ENCODE measurements around the gene SNAP47.

SNAP47 gene

GRCh38 chr1:227742738-227743715 is 7.8 kb downstream of the SNAP47 start:
- H3K4me1 ChIP-seq (ENCODE audit: insufficient read depth, low read length): no peaks in the 10 kb centered on the region
- WGBS: 94% methylated on average over 18 of the region's 18 CpGs

GRCh38 chr1:227744668-227745067 is 9.4 kb downstream of the SNAP47 start:
- Histone ChIP-seq H3K9ac (ENCODE audit: low read depth, low read length) (no peak overlapping the region), H3K4me1 (ENCODE audit: insufficient read depth, low read length) (no peaks in the 10 kb centered on the region), H3K27me3 (ENCODE audit: insufficient read depth, low read length) (no peaks in the 10 kb centered on the region), H3K4me3 (ENCODE audit: low read length) (no peak overlapping the region), H3K9me3 (ENCODE audit: insufficient read depth, low read depth, low read length) (no peaks in the 10 kb centered on the region), H3K27ac (ENCODE audit: low read depth, low read length) (no peak overlapping the region), H3K36me3 (ENCODE audit: insufficient read depth, low read length) (peaks cover 25% of the 10 kb centered on the region)
- 91% methylated on average over 8 of the region's 8 CpGs for WGBS

More at GRCh38 chr1:227742738-227743715, 7.8 kb downstream of the SNAP47 start:
- Histone ChIP-seq H3K27me3 (ENCODE audit: insufficient read depth, low read length) (no peaks in the 10 kb centered on the region), H3K27ac (ENCODE audit: low read depth, low read length) (no peak overlapping the region), H3K9ac (ENCODE audit: low read depth, low read length) (no peak overlapping the region), H3K4me3 (ENCODE audit: low read length) (no peak overlapping the region), H3K36me3 (ENCODE audit: insufficient read depth, low read length) (peaks cover 12% of the 10 kb centered on the region), H3K9me3 (ENCODE audit: insufficient read depth, low read depth, low read length) (no peaks in the 10 kb centered on the region)

- peaks cover 28% of the 10 kb centered on the region for H3K36me3 ChIP-seq (ENCODE audit: insufficient read depth, low read length)
- no peaks in the 10 kb centered on the region for H3K4me1 ChIP-seq (ENCODE audit: insufficient read depth, low read length)
- no peak overlapping the region for H3K9ac ChIP-seq (ENCODE audit: low read depth, low read length)
- H3K9me3 ChIP-seq (ENCODE audit: insufficient read depth, low read depth, low read length): no peaks in the 10 kb centered on the region
- H3K4me3 ChIP-seq (ENCODE audit: low read length): no peak overlapping the region
- WGBS: 95% methylated on average over 12 of the region's 12 CpGs
- H3K27me3 ChIP-seq (ENCODE audit: insufficient read depth, low read length): no peaks in the 10 kb centered on the region
- no peak overlapping the region for H3K27ac ChIP-seq (ENCODE audit: low read depth, low read length)
Measured at GRCh38 chr1:227745568-227746265, 10.5 kb downstream of the SNAP47 start.

GRCh38 chr1:227746676-227747075 is 11.4 kb downstream of the SNAP47 start:
- Histone ChIP-seq H3K4me1 (ENCODE audit: insufficient read depth, low read length) (no peaks in the 10 kb centered on the region), H3K9ac (ENCODE audit: low read depth, low read length) (no peak overlapping the region), H3K27me3 (ENCODE audit: insufficient read depth, low read length) (no peaks in the 10 kb centered on the region), H3K4me3 (ENCODE audit: low read length) (no peak overlapping the region), H3K9me3 (ENCODE audit: insufficient read depth, low read depth, low read length) (no peaks in the 10 kb centered on the region), H3K36me3 (ENCODE audit: insufficient read depth, low read length) (peaks cover 32% of the 10 kb centered on the region), H3K27ac (ENCODE audit: low read depth, low read length) (no peak overlapping the region)
- 90% methylated on average over 6 of the region's 6 CpGs for WGBS

DNA sequence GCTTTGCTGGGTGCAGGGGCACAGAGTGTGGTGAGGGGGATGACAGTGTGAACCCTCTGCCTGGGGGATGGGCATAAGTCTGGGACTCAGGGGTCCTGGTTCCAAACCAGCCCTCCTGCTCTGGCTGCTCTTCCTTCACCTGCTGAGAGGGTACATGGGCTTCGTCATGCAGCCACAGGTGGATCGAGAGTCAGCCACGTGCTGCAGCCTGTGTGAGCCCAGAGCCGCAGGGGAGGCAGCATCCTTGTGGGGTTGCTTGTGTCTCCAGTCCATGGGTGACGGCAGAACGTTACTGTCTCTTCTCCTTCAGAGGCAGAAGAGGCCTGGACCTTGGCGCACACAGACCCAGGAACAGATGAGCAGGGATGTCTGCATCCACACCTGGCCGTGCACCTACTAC is 12.1 kb downstream of the SNAP47 start:
- Histone ChIP-seq H3K9ac (ENCODE audit: low read depth, low read length) (no peak overlapping the region), H3K9me3 (ENCODE audit: insufficient read depth, low read depth, low read length) (no peaks in the 10 kb centered on the region), H3K27me3 (ENCODE audit: insufficient read depth, low read length) (no peaks in the 10 kb centered on the region), H3K4me1 (ENCODE audit: insufficient read depth, low read length) (no peaks in the 10 kb centered on the region), H3K27ac (ENCODE audit: low read depth, low read length) (no peak overlapping the region), H3K36me3 (ENCODE audit: insufficient read depth, low read length) (peaks cover 32% of the 10 kb centered on the region), H3K4me3 (ENCODE audit: low read length) (no peak overlapping the region)
- WGBS: 85% methylated on average over 8 of the region's 8 CpGs

DNA sequence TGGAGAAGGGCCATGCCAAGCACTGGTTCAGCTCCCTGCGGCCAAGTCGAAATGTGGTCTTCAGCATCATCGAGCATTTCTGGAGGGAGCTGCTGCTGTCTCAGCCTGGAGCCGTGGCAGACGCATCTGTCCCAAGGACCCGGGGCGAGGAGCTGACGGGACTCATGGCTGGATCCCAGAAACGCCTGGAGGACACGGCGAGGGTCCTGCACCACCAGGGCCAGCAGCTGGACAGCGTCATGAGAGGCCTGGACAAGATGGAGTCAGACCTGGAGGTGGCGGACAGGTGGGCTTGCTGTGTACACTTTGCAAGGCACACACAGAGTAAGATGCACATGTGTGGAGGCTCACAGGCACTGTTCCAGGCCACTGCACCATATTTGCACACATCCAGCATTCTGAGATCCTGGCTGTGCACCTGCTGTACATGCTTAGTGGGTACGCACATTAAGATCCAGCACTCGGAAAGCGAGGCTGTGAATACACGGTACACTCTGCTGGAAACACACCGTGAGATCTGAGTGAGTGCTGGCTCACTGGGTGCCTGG is 12.8 kb downstream of the SNAP47 start:
- Histone ChIP-seq H3K9ac (ENCODE audit: low read depth, low read length) (no peak overlapping the region), H3K27me3 (ENCODE audit: insufficient read depth, low read length) (no peaks in the 10 kb centered on the region), H3K27ac (ENCODE audit: low read depth, low read length) (no peak overlapping the region), H3K4me1 (ENCODE audit: insufficient read depth, low read length) (no peaks in the 10 kb centered on the region), H3K4me3 (ENCODE audit: low read length) (no peak overlapping the region), H3K9me3 (ENCODE audit: insufficient read depth, low read depth, low read length) (no peaks in the 10 kb centered on the region), H3K36me3 (ENCODE audit: insufficient read depth, low read length) (peaks cover 37% of the 10 kb centered on the region)
- 93% methylated on average over 18 of the region's 18 CpGs for WGBS

DNA sequence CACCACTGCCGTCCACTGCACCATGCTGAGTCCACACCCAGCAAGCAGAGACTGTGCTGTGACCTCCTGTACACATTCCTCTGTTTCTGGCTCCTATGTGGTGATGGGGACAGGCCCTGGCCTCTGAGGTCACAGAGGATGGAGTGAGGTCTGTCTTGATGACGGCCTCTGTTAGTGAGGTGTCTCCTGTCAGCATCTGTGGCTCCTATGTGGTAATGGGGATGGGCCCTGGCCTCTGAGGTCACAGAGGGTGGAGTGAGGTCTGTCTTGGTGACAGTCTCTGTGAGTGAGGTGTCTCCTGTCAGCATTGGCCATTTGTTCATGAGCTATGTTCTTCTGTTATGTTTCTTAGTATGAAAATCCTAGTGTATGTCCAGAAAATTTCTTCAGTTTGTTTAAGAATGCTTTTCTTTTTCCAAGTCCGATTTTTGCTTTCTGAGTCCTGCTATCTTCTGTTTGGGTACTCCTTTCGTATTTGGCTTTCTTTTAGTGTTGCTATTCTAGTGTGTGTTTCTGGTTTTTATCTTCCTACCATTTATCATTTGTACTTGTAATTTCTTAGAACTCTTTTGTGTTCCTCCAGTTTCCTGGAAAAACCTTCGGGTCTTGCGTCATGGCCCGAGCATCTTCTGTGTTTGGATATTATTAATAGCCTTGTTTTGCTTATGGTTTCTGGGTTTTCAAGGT is 13.4 kb downstream of the SNAP47 start:
- 97% methylated on average over 6 of the region's 7 CpGs for WGBS
- Histone ChIP-seq H3K27ac (ENCODE audit: low read depth, low read length) (no peak overlapping the region), H3K4me3 (ENCODE audit: low read length) (no peak overlapping the region), H3K9me3 (ENCODE audit: insufficient read depth, low read depth, low read length) (no peaks in the 10 kb centered on the region), H3K36me3 (ENCODE audit: insufficient read depth, low read length) (peaks cover 40% of the 10 kb centered on the region), H3K9ac (ENCODE audit: low read depth, low read length) (no peak overlapping the region), H3K4me1 (ENCODE audit: insufficient read depth, low read length) (no peaks in the 10 kb centered on the region), H3K27me3 (ENCODE audit: insufficient read depth, low read length) (no peaks in the 10 kb centered on the region)

DNA sequence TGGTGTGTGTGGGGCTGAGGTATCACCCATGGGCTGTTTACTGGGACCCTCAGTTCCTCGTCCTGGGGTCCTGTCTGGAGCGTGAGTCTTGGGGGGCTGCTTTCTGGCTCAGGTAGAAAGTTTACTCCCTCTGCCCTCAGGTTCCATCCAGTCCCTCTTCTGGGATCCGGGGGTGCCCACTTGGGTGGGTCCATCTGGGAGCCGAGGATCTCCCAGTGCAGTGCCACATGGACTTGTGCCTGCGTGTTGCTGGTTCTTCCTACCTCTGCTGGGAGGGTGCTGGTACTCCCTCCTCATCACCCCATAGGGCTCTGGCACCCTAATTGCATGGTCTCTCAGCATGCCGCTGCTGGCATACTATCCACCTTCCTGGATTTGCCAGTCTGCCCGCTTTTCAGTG is 14.0 kb downstream of the SNAP47 start:
- 97% methylated on average over 7 of the region's 7 CpGs for whole genome bisulfite sequencing
- no peaks in the 10 kb centered on the region for H3K9me3 ChIP-seq (ENCODE audit: insufficient read depth, low read depth, low read length)
- H3K9ac ChIP-seq (ENCODE audit: low read depth, low read length): no peak overlapping the region
- H3K27ac ChIP-seq (ENCODE audit: low read depth, low read length): no peak overlapping the region
- H3K27me3 ChIP-seq (ENCODE audit: insufficient read depth, low read length): no peaks in the 10 kb centered on the region
- peaks cover 43% of the 10 kb centered on the region for H3K36me3 ChIP-seq (ENCODE audit: insufficient read depth, low read length)
- no peak overlapping the region for H3K4me3 ChIP-seq (ENCODE audit: low read length)
- no peaks in the 10 kb centered on the region for H3K4me1 ChIP-seq (ENCODE audit: insufficient read depth, low read length)

DNA sequence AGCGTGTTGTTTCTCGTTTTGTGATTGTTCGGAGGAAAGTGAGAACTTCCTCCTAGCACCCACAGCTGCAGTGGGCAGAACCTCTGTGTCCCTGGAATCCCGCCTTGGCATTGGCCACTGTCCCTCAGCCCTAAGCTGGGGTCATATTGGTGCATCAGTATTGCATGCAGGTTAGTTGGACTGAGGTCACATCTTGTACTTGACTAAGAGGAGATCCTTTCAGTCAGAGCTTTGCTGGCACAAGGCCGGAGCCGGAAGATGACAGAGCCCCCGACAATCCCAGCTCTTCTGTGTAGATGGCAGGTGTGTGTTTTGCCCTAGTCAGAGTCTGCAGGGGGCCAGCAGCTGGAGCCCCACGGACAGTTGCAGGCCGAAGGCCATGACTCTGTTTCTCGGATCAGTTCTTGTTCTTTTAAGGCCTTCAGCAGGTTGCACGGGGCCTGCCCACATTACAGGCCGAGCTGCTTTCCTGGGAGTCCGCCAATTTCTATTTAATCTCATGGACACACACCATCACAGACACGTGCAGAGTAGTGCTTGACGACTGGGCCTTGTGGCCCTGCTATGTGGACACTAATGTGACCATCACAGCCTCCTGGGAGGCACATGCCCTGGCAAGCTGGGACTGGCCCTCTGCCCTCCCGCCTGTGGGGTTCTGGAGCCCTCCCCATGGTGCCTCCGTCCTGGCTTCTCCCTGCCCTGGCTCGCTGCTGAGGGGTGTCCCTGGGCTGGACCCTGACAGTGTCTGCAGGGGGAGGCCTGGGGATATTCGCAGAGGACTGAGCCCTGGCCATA is 14.9 kb downstream of the SNAP47 start:
- H3K9ac ChIP-seq (ENCODE audit: low read depth, low read length): no peak overlapping the region
- no peaks in the 10 kb centered on the region for H3K9me3 ChIP-seq (ENCODE audit: insufficient read depth, low read depth, low read length)
- H3K36me3 ChIP-seq (ENCODE audit: insufficient read depth, low read length): peaks cover 43% of the 10 kb centered on the region
- H3K4me1 ChIP-seq (ENCODE audit: insufficient read depth, low read length): no peaks in the 10 kb centered on the region
- H3K27ac ChIP-seq (ENCODE audit: low read depth, low read length): no peak overlapping the region
- WGBS: 95% methylated on average over 19 of the region's 19 CpGs
- no peak overlapping the region for H3K4me3 ChIP-seq (ENCODE audit: low read length)
- H3K27me3 ChIP-seq (ENCODE audit: insufficient read depth, low read length): no peaks in the 10 kb centered on the region

- Histone ChIP-seq H3K36me3 (ENCODE audit: insufficient read depth, low read length) (peaks cover 47% of the 10 kb centered on the region), H3K9me3 (ENCODE audit: insufficient read depth, low read depth, low read length) (no peaks in the 10 kb centered on the region), H3K4me1 (ENCODE audit: insufficient read depth, low read length) (no peaks in the 10 kb centered on the region), H3K9ac (ENCODE audit: low read depth, low read length) (no peak overlapping the region), H3K27ac (ENCODE audit: low read depth, low read length) (no peak overlapping the region), H3K4me3 (ENCODE audit: low read length) (no peak overlapping the region), H3K27me3 (ENCODE audit: insufficient read depth, low read length) (no peaks in the 10 kb centered on the region)
- WGBS: 90% methylated on average over 7 of the region's 7 CpGs
Measured at GRCh38 chr1:227753999-227754711, 18.9 kb downstream of the SNAP47 start.

Measured in HUES64 (cell line).